ENCODE results near the gene UGT1A1. TPM values are rescaled to one million over a fixed set of nuclear protein-coding genes. Genes with fewer than 3 reads are reported as not detected.

UGT1A1 gene
- total and polyA plus RNA-seq, 4 donors, result 145 to 386 (median 288) TPM; not detected in 1

DNA sequence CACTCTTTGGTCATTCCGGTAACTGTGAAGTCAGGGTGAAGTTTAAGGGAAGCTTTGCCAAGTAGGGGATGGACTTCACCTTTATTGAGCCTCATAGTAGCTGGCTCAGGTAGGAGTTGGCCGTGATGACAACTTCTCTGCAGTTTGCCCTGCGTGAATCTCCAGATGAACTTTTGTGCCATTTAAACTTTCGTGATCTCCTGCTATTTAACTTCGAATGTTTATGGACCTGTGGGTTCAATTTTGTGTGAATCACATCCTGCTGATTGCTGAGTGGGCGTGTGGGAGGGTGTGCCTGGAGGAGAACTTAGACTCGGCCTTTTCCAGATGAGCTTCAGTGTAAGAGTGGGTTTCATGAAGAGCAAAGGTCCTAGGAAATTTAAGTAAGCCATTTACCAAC lies 4.2 kb downstream of the UGT1A1 start:
- peak overlapping the region; percentile 39 to 99 for H3K9ac ChIP-seq (ENCODE audit: low read depth in 1 of 2, low read length in 2 of 2)
- peak overlapping the region; percentile 88 to 94 for H3K27ac ChIP-seq (ENCODE audit: low read depth in 1 of 2, low read length in 2 of 2)
- peaks cover 3 to 36% (median 9%) of the 10 kb centered on the region in 4 donors for H3K4me1 ChIP-seq (ENCODE audit: control insufficient read depth in 4 of 4, insufficient read depth in 4 of 4, low read length in 3 of 4)
- H3K36me3 ChIP-seq (ENCODE audit: control insufficient read depth in 4 of 4, insufficient read depth in 3 of 4, low read depth in 1 of 4, low read length in 3 of 4), result peaks cover 0 to 15% (median 13%) of the 10 kb centered on the region in 4 donors
- 21% methylated on average over 7 of the region's 7 CpGs for WGBS
- H3K4me3 ChIP-seq (ENCODE audit: low read depth in 1 of 3, low read length in 3 of 3), result peak overlapping the region in 1 of 3 donors; percentile 5
- no peak for DNase-seq (ENCODE audit: low spot score)
- TF ChIP-seq RAD21 (IDR thresholded peaks at IDR 0.05) (peak; percentile 58 to 66), GABPA (IDR thresholded peaks at IDR 0.05 in 1 of 2, conservative IDR thresholded peaks at IDR 0.05 in 1 of 2) (peak in 1 of 2 donors; percentile 57), TAF1 (conservative IDR thresholded peaks at IDR 0.05) (peak; percentile 76), SP1 (IDR thresholded peaks at IDR 0.05) (peak; percentile 99), HNF4G (IDR thresholded peaks at IDR 0.05) (peak; percentile 55), RXRA (IDR thresholded peaks at IDR 0.05) (peak; percentile 99 to 100), YY1 (IDR thresholded peaks at IDR 0.05) (peak; percentile 67), JUND (IDR thresholded peaks at IDR 0.05) (peak; percentile 82 to 95), REST (IDR thresholded peaks at IDR 0.05) (peak; percentile 63), NR2F2 (IDR thresholded peaks at IDR 0.05) (peak; percentile 42), FOXA1 (IDR thresholded peaks at IDR 0.05) (peak; percentile 82), EGR1 (IDR thresholded peaks at IDR 0.05; ENCODE audit: low read depth in 2 of 2) (peak; percentile 94 to 96), FOXA2 (IDR thresholded peaks at IDR 0.05) (peak; percentile 86), HNF4A (conservative IDR thresholded peaks at IDR 0.05) (peak; percentile 91 to 94)
- TF ChIP-seq, protein P1, sequence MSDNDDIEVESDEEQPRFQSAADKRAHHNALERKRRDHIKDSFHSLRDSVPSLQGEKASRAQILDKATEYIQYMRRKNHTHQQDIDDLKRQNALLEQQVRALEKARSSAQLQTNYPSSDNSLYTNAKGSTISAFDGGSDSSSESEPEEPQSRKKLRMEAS (IDR thresholded peaks at IDR 0.05), result peak; percentile 82
- TF ChIP-seq, protein P2, sequence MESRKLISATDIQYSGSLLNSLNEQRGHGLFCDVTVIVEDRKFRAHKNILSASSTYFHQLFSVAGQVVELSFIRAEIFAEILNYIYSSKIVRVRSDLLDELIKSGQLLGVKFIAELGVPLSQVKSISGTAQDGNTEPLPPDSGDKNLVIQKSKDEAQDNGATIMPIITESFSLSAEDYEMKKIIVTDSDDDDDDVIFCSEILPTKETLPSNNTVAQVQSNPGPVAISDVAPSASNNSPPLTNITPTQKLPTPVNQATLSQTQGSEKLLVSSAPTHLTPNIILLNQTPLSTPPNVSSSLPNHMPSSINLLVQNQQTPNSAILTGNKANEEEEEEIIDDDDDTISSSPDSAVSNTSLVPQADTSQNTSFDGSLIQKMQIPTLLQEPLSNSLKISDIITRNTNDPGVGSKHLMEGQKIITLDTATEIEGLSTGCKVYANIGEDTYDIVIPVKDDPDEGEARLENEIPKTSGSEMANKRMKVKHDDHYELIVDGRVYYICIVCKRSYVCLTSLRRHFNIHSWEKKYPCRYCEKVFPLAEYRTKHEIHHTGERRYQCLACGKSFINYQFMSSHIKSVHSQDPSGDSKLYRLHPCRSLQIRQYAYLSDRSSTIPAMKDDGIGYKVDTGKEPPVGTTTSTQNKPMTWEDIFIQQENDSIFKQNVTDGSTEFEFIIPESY (IDR thresholded peaks at IDR 0.05), result peak; percentile 80
- TF ChIP-seq, protein P3, sequence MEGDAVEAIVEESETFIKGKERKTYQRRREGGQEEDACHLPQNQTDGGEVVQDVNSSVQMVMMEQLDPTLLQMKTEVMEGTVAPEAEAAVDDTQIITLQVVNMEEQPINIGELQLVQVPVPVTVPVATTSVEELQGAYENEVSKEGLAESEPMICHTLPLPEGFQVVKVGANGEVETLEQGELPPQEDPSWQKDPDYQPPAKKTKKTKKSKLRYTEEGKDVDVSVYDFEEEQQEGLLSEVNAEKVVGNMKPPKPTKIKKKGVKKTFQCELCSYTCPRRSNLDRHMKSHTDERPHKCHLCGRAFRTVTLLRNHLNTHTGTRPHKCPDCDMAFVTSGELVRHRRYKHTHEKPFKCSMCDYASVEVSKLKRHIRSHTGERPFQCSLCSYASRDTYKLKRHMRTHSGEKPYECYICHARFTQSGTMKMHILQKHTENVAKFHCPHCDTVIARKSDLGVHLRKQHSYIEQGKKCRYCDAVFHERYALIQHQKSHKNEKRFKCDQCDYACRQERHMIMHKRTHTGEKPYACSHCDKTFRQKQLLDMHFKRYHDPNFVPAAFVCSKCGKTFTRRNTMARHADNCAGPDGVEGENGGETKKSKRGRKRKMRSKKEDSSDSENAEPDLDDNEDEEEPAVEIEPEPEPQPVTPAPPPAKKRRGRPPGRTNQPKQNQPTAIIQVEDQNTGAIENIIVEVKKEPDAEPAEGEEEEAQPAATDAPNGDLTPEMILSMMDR (IDR thresholded peaks at IDR 0.05; ENCODE audit: low read depth, low read length, missing input control), result no peak
- TF ChIP-seq, protein P4, sequence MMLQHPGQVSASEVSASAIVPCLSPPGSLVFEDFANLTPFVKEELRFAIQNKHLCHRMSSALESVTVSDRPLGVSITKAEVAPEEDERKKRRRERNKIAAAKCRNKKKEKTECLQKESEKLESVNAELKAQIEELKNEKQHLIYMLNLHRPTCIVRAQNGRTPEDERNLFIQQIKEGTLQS (IDR thresholded peaks at IDR 0.05), result peak; percentile 83
- H3K27me3 ChIP-seq (ENCODE audit: control insufficient read depth in 4 of 4, insufficient read depth in 4 of 4, low read length in 3 of 4), result no peaks in the 10 kb centered on the region
- no peaks in the 10 kb centered on the region for H3K9me3 ChIP-seq (ENCODE audit: control insufficient read depth in 4 of 4, low read length in 3 of 4)

Measured in liver (tissue), 9 donors.